Stimulated activated CD8-positive, alpha-beta memory T cell treated with anti-CD3 and anti-CD28 coated beads, Interleukin-7, amount 100 ng/mL, for 48 hours (primary cell): ENCODE results near the gene RFTN1.

ENCODE experiments used
- DNase-seq, 2 donors: peaks; one replicate each; pipeline ENCODE4 v3.0.0-alpha.2; 2020; ENCODE audit warnings: low read depth in 1 of 2; ENCODE audit errors: extremely low read depth in 1 of 2

Gene RFTN1

GRCh38 chr3:16383864-16384263 is 129.6 kb downstream of the RFTN1 start:
- DNase-seq: no peak

GRCh38 chr3:16382845-16383244 is 130.7 kb downstream of the RFTN1 start:
- no peak for DNase-seq

GRCh38 chr3:16381426-16381825 is 132.1 kb downstream of the RFTN1 start:
- DNase-seq: no peak

- DNase-seq: no peak
These were observed 133.1 kb downstream of the RFTN1 start for GRCh38 chr3:16380421-16380820.

- no peak for DNase-seq
These were observed 133.7 kb downstream of the RFTN1 start for GRCh38 chr3:16379838-16380237.

GRCh38 chr3:16378920-16379319 is 134.6 kb downstream of the RFTN1 start:
- no peak for DNase-seq

- DNase-seq: no peak
These were observed 135.1 kb downstream of the RFTN1 start for GRCh38 chr3:16378415-16378814.

GRCh38 chr3:16377847-16378302 is 135.6 kb downstream of the RFTN1 start:
- DNase-seq: no peak

GRCh38 chr3:16377196-16377595 is 136.3 kb downstream of the RFTN1 start:
- DNase-seq: no peak

GRCh38 chr3:16375891-16376290 is 137.6 kb downstream of the RFTN1 start:
- DNase-seq: no peak

GRCh38 chr3:16374935-16375245 is 138.6 kb downstream of the RFTN1 start:
- DNase-seq: no peak

- DNase-seq: no peak
These were observed 139.2 kb downstream of the RFTN1 start for GRCh38 chr3:16374047-16374934.

GRCh38 chr3:16373341-16373946 is 140.1 kb downstream of the RFTN1 start:
- no peak for DNase-seq

GRCh38 chr3:16372362-16373292 is 140.9 kb downstream of the RFTN1 start:
- DNase-seq: no peak

GRCh38 chr3:16370872-16371740 is 142.4 kb downstream of the RFTN1 start:
- no peak for DNase-seq

- DNase-seq: no peak
These were observed 143.0 kb downstream of the RFTN1 start for GRCh38 chr3:16370503-16370871.

- no peak for DNase-seq
These were observed 143.6 kb downstream of the RFTN1 start for GRCh38 chr3:16369885-16370284.

GRCh38 chr3:16369276-16369675 is 144.2 kb downstream of the RFTN1 start:
- no peak for DNase-seq

GRCh38 chr3:16366581-16366980 is 146.9 kb downstream of the RFTN1 start:
- no peak for DNase-seq

GRCh38 chr3:16365491-16366128 is 147.9 kb downstream of the RFTN1 start:
- DNase-seq: no peak
